H1 (cell line): ENCODE data around the gene CPT1A. TPM values are rescaled to one million over a fixed set of nuclear protein-coding genes. Genes with fewer than 3 reads are reported as not detected.

Experiments used
- SAP30 ChIP-seq: fragments of 300-600 bp; sonication (generic); IDR thresholded peaks from 2 replicates; pipeline ENCODE4 v1.7.1; 2012; ENCODE audit warnings: low read length, moderate library complexity, mild to moderate bottlenecking, inconsistent platforms; ENCODE audit not compliant: insufficient read depth, insufficient replicate concordance
- SP1 ChIP-seq: IDR thresholded peaks from 2 replicates; pipeline ENCODE4 v1.6.1; 2011; ENCODE audit warnings: low read depth, low read length
- polyA plus RNA-seq, 7 experiments: library from polyadenylated mRNA; depleted of rRNA in 3 of 7; stranded (reverse) in 5 of 7; unstranded in 2 of 7; fragments of >200 nt in 5 of 7; fragments of 200-250 nt in 2 of 7; gene quantifications; 1 replicate in 5 of 7; 2 replicates in 1 of 7; 4 replicates in 1 of 7; pipeline versions ENCODE4 v1.2.1 to v1.2.3, GENCODE V29; 2011 to 2013; ENCODE audit warnings: missing spikeins in 2 of 7, mixed read lengths in 2 of 7
- total RNA-seq: library from RNA; stranded (reverse); fragmentation: NEBNext Ultra II Directional; extraction: Animal tissue kit (Norgen Biotek cat#: 25700); gene quantifications from 2 replicates; pipeline ENCODE4 v1.2.1, GENCODE V29; 2021

CPT1A gene
- total and polyA plus RNA-seq, 2 of the 8 experiments (the other 6 are each of a cell fraction or from before 2014, with no cell fraction given): 2.9 to 12.2 TPM

GRCh38 chr11:68766786-68767185, 74.9 kb downstream of the CPT1A start (continued):
- TF ChIP-seq SAP30 (no peak), SP1 (no peak)
